ENCODE results near the gene CD300LF. TPM values are rescaled to one million over a fixed set of nuclear protein-coding genes. Genes with fewer than 3 reads are reported as not detected.

Gene CD300LF
- total RNA-seq, 1 experiment from 2014 or later, result not detected

GRCh38 chr17:74715144-74715543 lies 2.4 kb upstream of the CD300LF start:
- Histone ChIP-seq H3K36me3 (ENCODE audit: low read depth, low read length) (no peaks in the 10 kb centered on the region), H4K20me1 (ENCODE audit: low read length) (no peaks in the 10 kb centered on the region), H3F3A (ENCODE audit: low read length, unreplicated experiment) (no peaks in the 10 kb centered on the region), H3K27me3 (ENCODE audit: low read length) (peaks cover 70% of the 10 kb centered on the region), H3K4me1 (ENCODE audit: insufficient read depth, low read length) (peaks cover 4% of the 10 kb centered on the region; the same call in 1 of the 2 replicates), H3K9ac (ENCODE audit: low read length) (no peak overlapping the region), H2AFZ (ENCODE audit: low read length) (no peak overlapping the region), H3K27ac (ENCODE audit: low read length) (no peak overlapping the region), H3K79me2 (ENCODE audit: low read length) (no peaks in the 10 kb centered on the region), H3K9me2 (replicated peaks; ENCODE audit: low read length) (no peaks in the 10 kb centered on the region), H3K9me3 (ENCODE audit: low read length) (no peaks in the 10 kb centered on the region), H3K4me2 (ENCODE audit: low read length) (0 out of 2 replicates have a peak overlapping the region, but pooled peaks have one; percentile 10), H3K4me3 (ENCODE audit: low read length) (no peak overlapping the region)
- ChIA-PET POLR2A (ENCODE audit: unreplicated experiment) (no interaction called here), CTCF (interaction anchor here (0.8 kb wide), 1 partner anchor 58 kb away, joined by 3 read pairs; no protein-coding TSS in a partner anchor)
- ATAC-seq (peak; percentile 56), DNase-seq (peak; percentile 31)
- no peak for TF ChIP-seq CTCF (conservative IDR thresholded peaks at IDR 0.05; ENCODE audit: low read depth, low read length)
- no peak for TF ChIP-seq EZH2 (IDR thresholded peaks at IDR 0.05; ENCODE audit: low read length, unreplicated experiment)
- TF ChIP-seq EZH2phosphoT487 (IDR thresholded peaks at IDR 0.05; ENCODE audit: borderline replicate concordance, low read length), result no peak
- no TSS peak for BruUV-seq (replicated peaks)
- intact Hi-C loops (cut with micrococcal nuclease), result no loop called here

- H2AFZ ChIP-seq (ENCODE audit: low read length), result no peak overlapping the region
- no peaks in the 10 kb centered on the region for H4K20me1 ChIP-seq (ENCODE audit: low read length)
- intact Hi-C loops (cut with micrococcal nuclease), result no loop called here
- no peak overlapping the region for H3K4me2 ChIP-seq (ENCODE audit: low read length)
- H3K27me3 ChIP-seq (ENCODE audit: low read length), result peaks cover 56% of the 10 kb centered on the region
- no peak for DNase-seq
- H3K4me1 ChIP-seq (ENCODE audit: insufficient read depth, low read length), result peaks cover 4% of the 10 kb centered on the region; the same call in 1 of the 2 replicates
- H3F3A ChIP-seq (ENCODE audit: low read length, unreplicated experiment), result no peaks in the 10 kb centered on the region
- no peaks in the 10 kb centered on the region for H3K9me2 ChIP-seq (replicated peaks; ENCODE audit: low read length)
- no peak overlapping the region for H3K9ac ChIP-seq (ENCODE audit: low read length)
- no peak for ATAC-seq
- no peaks in the 10 kb centered on the region for H3K79me2 ChIP-seq (ENCODE audit: low read length)
- no TSS peak for BruUV-seq (replicated peaks)
- H3K27ac ChIP-seq (ENCODE audit: low read length), result no peak overlapping the region
- H3K4me3 ChIP-seq (ENCODE audit: low read length), result no peak overlapping the region
- CTCF ChIA-PET, result no interaction called here
- H3K9me3 ChIP-seq (ENCODE audit: low read length), result no peaks in the 10 kb centered on the region
- POLR2A ChIA-PET (ENCODE audit: unreplicated experiment), result no interaction called here
- H3K36me3 ChIP-seq (ENCODE audit: low read depth, low read length), result no peaks in the 10 kb centered on the region
- TF ChIP-seq CTCF (conservative IDR thresholded peaks at IDR 0.05; ENCODE audit: low read depth, low read length) (no peak), EZH2 (IDR thresholded peaks at IDR 0.05; ENCODE audit: low read length, unreplicated experiment) (no peak), EZH2phosphoT487 (IDR thresholded peaks at IDR 0.05; ENCODE audit: borderline replicate concordance, low read length) (no peak)
Observed at GRCh38 chr17:74713171-74713755, 540 bp upstream of the CD300LF start.

DNA sequence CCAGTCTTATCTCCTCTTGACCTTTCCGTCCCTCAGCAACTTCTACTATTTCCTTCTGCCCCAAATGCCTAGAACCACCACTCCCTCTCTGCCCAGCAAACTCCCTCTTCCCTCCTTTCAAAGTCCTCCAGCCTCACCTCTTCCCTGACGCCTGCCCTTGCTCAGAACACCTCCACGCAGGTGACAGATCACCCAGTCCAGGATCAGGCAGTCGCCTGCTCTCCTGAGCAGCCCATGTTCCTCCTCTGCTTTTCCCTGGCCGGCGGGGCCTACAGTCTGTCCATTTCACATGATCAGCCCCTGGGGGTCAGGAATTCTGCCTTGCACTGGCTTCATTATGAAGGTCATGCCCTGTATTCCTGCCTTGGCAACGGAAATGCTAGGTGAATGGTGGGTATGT lies 422 bp downstream of the CD300LF start:
- Histone ChIP-seq H3K4me1 (ENCODE audit: insufficient read depth, low read length) (peaks cover 4% of the 10 kb centered on the region; the same call in 1 of the 2 replicates), H3K79me2 (ENCODE audit: low read length) (no peaks in the 10 kb centered on the region), H3K27me3 (ENCODE audit: low read length) (peaks cover 53% of the 10 kb centered on the region), H3K27ac (ENCODE audit: low read length) (no peak overlapping the region), H3K4me3 (ENCODE audit: low read length) (no peak overlapping the region), H3K9me2 (replicated peaks; ENCODE audit: low read length) (no peaks in the 10 kb centered on the region), H3F3A (ENCODE audit: low read length, unreplicated experiment) (no peaks in the 10 kb centered on the region), H2AFZ (ENCODE audit: low read length) (no peak overlapping the region), H3K4me2 (ENCODE audit: low read length) (no peak overlapping the region), H4K20me1 (ENCODE audit: low read length) (no peaks in the 10 kb centered on the region), H3K9me3 (ENCODE audit: low read length) (no peaks in the 10 kb centered on the region), H3K9ac (ENCODE audit: low read length) (no peak overlapping the region), H3K36me3 (ENCODE audit: low read depth, low read length) (no peaks in the 10 kb centered on the region)
- no peak for DNase-seq
- ATAC-seq, result no peak; the same call in 1 of the 2 replicates
- no peak for TF ChIP-seq EZH2 (IDR thresholded peaks at IDR 0.05; ENCODE audit: low read length, unreplicated experiment)
- no TSS peak for BruUV-seq (replicated peaks)
- ChIA-PET CTCF (no interaction called here), POLR2A (ENCODE audit: unreplicated experiment) (no interaction called here)
- intact Hi-C loops (cut with micrococcal nuclease), result no loop called here

Measured in PC-3 (cell line).